Measurements from ENCODE around the gene KCNQ1. TPM values are rescaled to one million over a fixed set of nuclear protein-coding genes. Genes with fewer than 3 reads are reported as not detected.

The KCNQ1 gene
- total and polyA plus RNA-seq, 9 of the 15 experiments (the other 6 are each of a cell fraction or from before 2014, with no cell fraction given) = 0.44 TPM; not detected in 8

DNA sequence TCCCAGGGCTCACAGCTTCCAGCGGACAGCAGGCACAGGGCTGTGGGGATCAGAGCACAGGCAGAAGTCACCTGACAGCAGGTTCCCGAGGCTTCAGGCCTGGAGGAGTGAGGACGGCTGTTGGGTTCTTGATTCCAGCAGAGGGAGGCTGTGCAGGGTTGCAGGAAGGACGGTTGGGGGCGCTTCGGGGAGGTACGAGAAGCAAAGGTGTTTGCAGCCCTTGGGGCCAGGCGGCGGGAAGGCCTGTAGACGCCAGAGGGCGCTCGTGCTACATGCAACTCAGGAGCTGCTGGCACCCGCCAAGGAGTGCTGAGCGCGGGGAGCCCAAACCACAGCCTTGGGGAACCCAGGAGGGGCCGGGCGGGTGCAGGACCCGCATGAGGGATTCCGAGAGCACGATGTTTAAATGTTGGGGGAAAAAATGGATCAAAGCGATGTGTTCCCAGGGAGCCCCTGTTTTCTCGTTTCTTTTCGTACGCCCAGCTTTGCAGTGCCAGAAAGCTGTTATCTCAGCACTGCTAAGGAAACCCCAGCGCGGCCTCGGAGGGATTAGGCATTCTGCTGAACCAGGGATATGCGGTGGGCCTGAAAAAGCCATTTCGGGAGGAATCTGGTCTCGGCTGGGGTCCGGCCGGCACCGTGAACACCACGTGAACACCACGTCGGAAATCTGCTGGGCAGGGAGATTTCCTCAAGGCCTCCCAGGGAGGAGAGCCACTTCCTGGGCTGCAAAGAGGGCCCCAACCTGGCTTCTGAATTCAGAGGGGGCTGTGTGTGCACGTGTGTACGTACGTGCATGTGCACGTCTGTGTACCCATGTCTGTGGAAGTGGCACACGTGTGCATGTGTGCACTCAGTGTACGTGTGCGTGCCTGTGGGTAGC lies 88.1 kb downstream of the KCNQ1 start (continued):
- TF ChIP-seq, protein P1, sequence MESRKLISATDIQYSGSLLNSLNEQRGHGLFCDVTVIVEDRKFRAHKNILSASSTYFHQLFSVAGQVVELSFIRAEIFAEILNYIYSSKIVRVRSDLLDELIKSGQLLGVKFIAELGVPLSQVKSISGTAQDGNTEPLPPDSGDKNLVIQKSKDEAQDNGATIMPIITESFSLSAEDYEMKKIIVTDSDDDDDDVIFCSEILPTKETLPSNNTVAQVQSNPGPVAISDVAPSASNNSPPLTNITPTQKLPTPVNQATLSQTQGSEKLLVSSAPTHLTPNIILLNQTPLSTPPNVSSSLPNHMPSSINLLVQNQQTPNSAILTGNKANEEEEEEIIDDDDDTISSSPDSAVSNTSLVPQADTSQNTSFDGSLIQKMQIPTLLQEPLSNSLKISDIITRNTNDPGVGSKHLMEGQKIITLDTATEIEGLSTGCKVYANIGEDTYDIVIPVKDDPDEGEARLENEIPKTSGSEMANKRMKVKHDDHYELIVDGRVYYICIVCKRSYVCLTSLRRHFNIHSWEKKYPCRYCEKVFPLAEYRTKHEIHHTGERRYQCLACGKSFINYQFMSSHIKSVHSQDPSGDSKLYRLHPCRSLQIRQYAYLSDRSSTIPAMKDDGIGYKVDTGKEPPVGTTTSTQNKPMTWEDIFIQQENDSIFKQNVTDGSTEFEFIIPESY (CRISPR knock-in tag; IDR thresholded peaks at IDR 0.05) = peak; percentile 73
- TF ChIP-seq STAG1 (CRISPR knock-in tag; IDR thresholded peaks at IDR 0.05; ENCODE audit: borderline replicate concordance) = peak; percentile 100
- TF ChIP-seq GTF2F1 (IDR thresholded peaks at IDR 0.05; ENCODE audit: low read depth, low read length) = no peak
- 0 out of 2 replicates have a peak, but pooled peaks have one; percentile 6 for TF ChIP-seq SMAD3 (CRISPR knock-in tag; conservative IDR thresholded peaks at IDR 0.05)
- TF ChIP-seq CCAR2 (IDR thresholded peaks at IDR 0.05; ENCODE audit: low read depth, low read length) = no peak
- TF ChIP-seq HMGN3 (IDR thresholded peaks at IDR 0.05; ENCODE audit: borderline replicate concordance, extremely low read depth, insufficient read length, low read depth, low read length) = peak; percentile 65
- TF ChIP-seq, protein P2, sequence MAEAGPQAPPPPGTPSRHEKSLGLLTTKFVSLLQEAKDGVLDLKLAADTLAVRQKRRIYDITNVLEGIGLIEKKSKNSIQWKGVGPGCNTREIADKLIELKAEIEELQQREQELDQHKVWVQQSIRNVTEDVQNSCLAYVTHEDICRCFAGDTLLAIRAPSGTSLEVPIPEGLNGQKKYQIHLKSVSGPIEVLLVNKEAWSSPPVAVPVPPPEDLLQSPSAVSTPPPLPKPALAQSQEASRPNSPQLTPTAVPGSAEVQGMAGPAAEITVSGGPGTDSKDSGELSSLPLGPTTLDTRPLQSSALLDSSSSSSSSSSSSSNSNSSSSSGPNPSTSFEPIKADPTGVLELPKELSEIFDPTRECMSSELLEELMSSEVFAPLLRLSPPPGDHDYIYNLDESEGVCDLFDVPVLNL (CRISPR knock-in tag; IDR thresholded peaks at IDR 0.05; ENCODE audit: low read depth) = 0 out of 2 replicates have a peak, but pooled peaks have one; percentile 47
- TF ChIP-seq MYNN (IDR thresholded peaks at IDR 0.05) = peak; percentile 64; the same call in 1 of the 2 replicates
- no peak for TF ChIP-seq MYNN (CRISPR knock-in tag; IDR thresholded peaks at IDR 0.05)
- TF ChIP-seq ZKSCAN1 (IDR thresholded peaks at IDR 0.05; ENCODE audit: low read depth, low read length) = peak; percentile 19; the same call in 1 of the 2 replicates
- no peak for TF ChIP-seq MIER1 (IDR thresholded peaks at IDR 0.05; ENCODE audit: low read depth)
- no peak for TF ChIP-seq IRF2 (CRISPR knock-in tag; IDR thresholded peaks at IDR 0.05)
- no peak for TF ChIP-seq SMARCB1 (IDR thresholded peaks at IDR 0.05; ENCODE audit: insufficient read length, low read depth)
- TF ChIP-seq CCNT2 (IDR thresholded peaks at IDR 0.05; ENCODE audit: borderline replicate concordance, extremely low read depth, insufficient read length, low read depth, low read length) = peak; percentile 12
- no peak for TF ChIP-seq PPARD (CRISPR knock-in tag; IDR thresholded peaks at IDR 0.05)
- peak; percentile 95 for TF ChIP-seq ARID2 (IDR thresholded peaks at IDR 0.05)
- peak; percentile 18 for TF ChIP-seq FIP1L1 (IDR thresholded peaks at IDR 0.05; ENCODE audit: low read depth, low read length, poor library complexity, severe bottlenecking)
- TF ChIP-seq ZFX (CRISPR knock-in tag; IDR thresholded peaks at IDR 0.05) = peak; percentile 55
- peak; percentile 86 for TF ChIP-seq SP1 (CRISPR knock-in tag; IDR thresholded peaks at IDR 0.05)
- TF ChIP-seq ATF1 (CRISPR knock-in tag; IDR thresholded peaks at IDR 0.05) = no peak
- TF ChIP-seq ATF1 (tag; IDR thresholded peaks at IDR 0.05) = 0 out of 2 replicates have a peak, but pooled peaks have one; percentile 15
- TF ChIP-seq POLR2A (conservative IDR thresholded peaks at IDR 0.05) = no peak
- TF ChIP-seq TFAM (CRISPR knock-in tag; conservative IDR thresholded peaks at IDR 0.05) = no peak
- TF ChIP-seq KAT7 (CRISPR knock-in tag; IDR thresholded peaks at IDR 0.05; ENCODE audit: borderline replicate concordance) = no peak
- TF ChIP-seq, protein P3, sequence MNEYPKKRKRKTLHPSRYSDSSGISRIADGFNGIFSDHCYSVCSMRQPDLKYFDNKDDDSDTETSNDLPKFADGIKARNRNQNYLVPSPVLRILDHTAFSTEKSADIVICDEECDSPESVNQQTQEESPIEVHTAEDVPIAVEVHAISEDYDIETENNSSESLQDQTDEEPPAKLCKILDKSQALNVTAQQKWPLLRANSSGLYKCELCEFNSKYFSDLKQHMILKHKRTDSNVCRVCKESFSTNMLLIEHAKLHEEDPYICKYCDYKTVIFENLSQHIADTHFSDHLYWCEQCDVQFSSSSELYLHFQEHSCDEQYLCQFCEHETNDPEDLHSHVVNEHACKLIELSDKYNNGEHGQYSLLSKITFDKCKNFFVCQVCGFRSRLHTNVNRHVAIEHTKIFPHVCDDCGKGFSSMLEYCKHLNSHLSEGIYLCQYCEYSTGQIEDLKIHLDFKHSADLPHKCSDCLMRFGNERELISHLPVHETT (CRISPR knock-in tag; conservative IDR thresholded peaks at IDR 0.05 in 1 of 2, IDR thresholded peaks at IDR 0.05 in 1 of 2) = no peak
